SK-N-SH treated with all-trans-retinoic acid at 6 μM for 48 hours (cell line): ENCODE results near the gene PLXNA4.

Experiments
- ATAC-seq: fragments of 200-7000 bp; cut with Tn5 transposase; 3 replicates; pipeline ENCODE4 v1.9.1; 2020; ENCODE audit warnings: mild to moderate bottlenecking, moderate library complexity
- ARNTL ChIP-seq: fragments of 450-650 bp; formaldehyde crosslinking; IDR thresholded peaks from 2 replicates; pipeline ENCODE4 v1.5.0; 2020; ENCODE audit warnings: low read depth, mild to moderate bottlenecking, moderate library complexity, borderline replicate concordance
- BACH2 ChIP-seq: fragments of 250-450 bp; sonication (Bioruptor Pico); IDR thresholded peaks from 2 replicates; pipeline ENCODE4 v1.9.0; 2021; ENCODE audit warnings: mild to moderate bottlenecking, borderline replicate concordance
- CREB5 ChIP-seq: fragments of 250-450 bp; sonication (Bioruptor Pico); IDR thresholded peaks from 2 replicates; pipeline ENCODE4 v1.5.1; 2020; ENCODE audit warnings: low read depth, mild to moderate bottlenecking, moderate library complexity
- CSDC2 ChIP-seq: fragments of 250-450 bp; sonication (Bioruptor Pico); IDR thresholded peaks from 2 replicates; pipeline ENCODE4 v1.5.0; 2020; ENCODE audit warnings: mild to moderate bottlenecking, moderate library complexity
- CSRNP3 ChIP-seq: fragments of 250-450 bp; sonication (Bioruptor Pico); IDR thresholded peaks from 2 replicates; pipeline ENCODE4 v1.5.1; 2021; ENCODE audit warnings: mild to moderate bottlenecking, moderate library complexity
- ISL1 ChIP-seq: fragments of 250-450 bp; sonication (Bioruptor Pico); IDR thresholded peaks from 2 replicates; pipeline ENCODE4 v2.1.2; 2022; ENCODE audit warnings: mild to moderate bottlenecking, moderate library complexity
- OSR1 ChIP-seq: fragments of 250-450 bp; sonication (Bioruptor Pico); IDR thresholded peaks from 2 replicates; pipeline ENCODE4 v1.8.0; 2022; ENCODE audit warnings: moderate library complexity, mild to moderate bottlenecking, inconsistent platforms
- PATZ1 ChIP-seq: fragments of 250-450 bp; sonication (Bioruptor Pico); IDR thresholded peaks from 2 replicates; pipeline ENCODE4 v1.8.0; 2020; ENCODE audit warnings: mild to moderate bottlenecking, moderate library complexity, borderline replicate concordance
- POU6F1 ChIP-seq: fragments of 250-450 bp; sonication (Bioruptor Pico); IDR thresholded peaks from 2 replicates; pipeline ENCODE4 v1.8.0; 2021; ENCODE audit warnings: low read depth, mild to moderate bottlenecking, moderate library complexity, borderline replicate concordance
- PPARA ChIP-seq: fragments of 250-450 bp; sonication (Bioruptor Pico); IDR thresholded peaks from 2 replicates; pipeline ENCODE4 v1.5.0; 2020; ENCODE audit warnings: mild to moderate bottlenecking, borderline replicate concordance
- RARB ChIP-seq: fragments of 250-450 bp; sonication (Bioruptor Pico); IDR thresholded peaks from 2 replicates; pipeline ENCODE4 v1.8.0; 2021; ENCODE audit warnings: mild to moderate bottlenecking, moderate library complexity
- SNAI2 ChIP-seq: fragments of 250-450 bp; sonication (Bioruptor Pico); IDR thresholded peaks from 2 replicates; pipeline ENCODE4 v1.5.0; 2020; ENCODE audit warnings: mild to moderate bottlenecking, moderate library complexity
- TCF4 ChIP-seq: fragments of 250-450 bp; sonication (Bioruptor Pico); IDR thresholded peaks from 2 replicates; pipeline ENCODE4 v1.8.0; 2021; ENCODE audit warnings: mild to moderate bottlenecking, moderate library complexity, borderline replicate concordance
- TOX ChIP-seq: fragments of 250-450 bp; sonication (Bioruptor Pico); IDR thresholded peaks from 2 replicates; pipeline ENCODE4 v1.8.0; 2021; ENCODE audit warnings: mild to moderate bottlenecking, moderate library complexity, borderline replicate concordance
- TSHZ2 ChIP-seq: fragments of 250-450 bp; sonication (Bioruptor Pico); IDR thresholded peaks from 2 replicates; pipeline ENCODE4 v1.5.0; 2020; ENCODE audit warnings: mild to moderate bottlenecking, moderate library complexity
- ZC3H10 ChIP-seq: fragments of 250-450 bp; sonication (Bioruptor Pico); IDR thresholded peaks from 2 replicates; pipeline ENCODE4 v1.5.1; 2021; ENCODE audit warnings: mild to moderate bottlenecking, moderate library complexity
- ZFP3 ChIP-seq: fragments of 250-450 bp; sonication (Bioruptor Pico); IDR thresholded peaks from 2 replicates; pipeline ENCODE4 v1.5.0; 2020; ENCODE audit warnings: mild to moderate bottlenecking, moderate library complexity
- ZNF565 ChIP-seq: fragments of 450-650 bp; formaldehyde crosslinking; conservative IDR thresholded peaks from 2 replicates; pipeline ENCODE4 v1.5.0; 2020; ENCODE audit warnings: low read depth, mild to moderate bottlenecking, moderate library complexity
- ZNF70 ChIP-seq: fragments of 450-650 bp; formaldehyde crosslinking; IDR thresholded peaks from 2 replicates; pipeline ENCODE4 v1.5.0; 2020; ENCODE audit warnings: mild to moderate bottlenecking, moderate library complexity
- ZNF8 ChIP-seq: fragments of 450-650 bp; formaldehyde crosslinking; IDR thresholded peaks from 2 replicates; pipeline ENCODE4 v1.5.0; 2020; ENCODE audit warnings: mild to moderate bottlenecking, moderate library complexity

The PLXNA4 gene

GRCh38 chr7:132403465-132404110 lies 172.7 kb downstream of the PLXNA4 start:
- ATAC-seq: no peak
- TF ChIP-seq POU6F1 (CRISPR knock-in tag): no peak
- TF ChIP-seq ZNF8: no peak
- TF ChIP-seq TCF4: no peak
- no peak for TF ChIP-seq ZC3H10 (CRISPR knock-in tag)
- TF ChIP-seq PATZ1 (CRISPR knock-in tag): no peak
- TF ChIP-seq, all 23 proteins: peak for 0

GRCh38 chr7:132402751-132403245 lies 173.5 kb downstream of the PLXNA4 start:
- no peak for ATAC-seq
- TF ChIP-seq TOX (CRISPR knock-in tag) (no peak), SNAI2 (CRISPR knock-in tag) (no peak), ZFP3 (CRISPR knock-in tag) (no peak), BACH2 (CRISPR knock-in tag) (no peak), ISL1 (CRISPR knock-in tag) (no peak), PATZ1 (CRISPR knock-in tag) (no peak), ZNF70 (no peak), ZNF8 (no peak), OSR1 (CRISPR knock-in tag) (no peak), TSHZ2 (CRISPR knock-in tag) (no peak), PPARA (CRISPR knock-in tag) (no peak), CSRNP3 (no peak), ARNTL (CRISPR knock-in tag) (no peak), RARB (no peak), CREB5 (CRISPR knock-in tag) (no peak), CSDC2 (CRISPR knock-in tag) (no peak), ZNF565 (no peak)
